ENCODE measurements around the gene YEATS4. TPM values are rescaled to one million over a fixed set of nuclear protein-coding genes. Genes with fewer than 3 reads are reported as not detected.

The YEATS4 gene
- total RNA-seq, 1 experiment from 2014 or later, result 42.6 TPM

DNA sequence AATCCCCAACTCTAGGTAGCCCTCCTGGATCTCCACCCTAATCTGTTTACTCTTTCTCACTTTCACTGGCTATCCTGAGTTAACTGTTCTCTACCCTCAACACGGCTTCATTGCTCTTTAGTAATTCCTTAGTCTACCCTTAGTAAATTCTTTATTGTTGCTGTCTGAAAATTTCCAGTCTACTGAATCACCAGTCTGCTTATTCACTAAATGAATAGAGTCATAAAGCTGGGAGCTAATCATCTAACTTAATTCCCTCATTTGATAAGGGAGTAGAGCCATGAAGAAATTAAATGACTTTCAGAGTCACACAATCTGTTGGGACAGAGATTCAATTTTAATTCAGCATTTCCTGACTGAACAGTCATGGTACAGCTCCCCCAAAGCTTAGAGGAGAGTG, 36.5 kb downstream of the YEATS4 start:
- no peaks in the 10 kb centered on the region for H3K4me1 Mint-ChIP-seq (ENCODE audit: low read depth, unreplicated experiment)
- intact Hi-C loops (cut with micrococcal nuclease; ENCODE audit: unreplicated experiment), result no loop called here
- peaks cover 24% of the 10 kb centered on the region for H3K36me3 Mint-ChIP-seq (ENCODE audit: insufficient read depth, unreplicated experiment)
- no peaks in the 10 kb centered on the region for H3K27me3 Mint-ChIP-seq (ENCODE audit: insufficient read depth, unreplicated experiment)
- Histone ChIP-seq H3K4me1 (no peaks in the 10 kb centered on the region), H3K36me3 (ENCODE audit: control insufficient read depth, insufficient read depth, low read length) (no peaks in the 10 kb centered on the region; the same call in 1 of the 2 replicates), H3K9me3 (peaks cover 11% of the 10 kb centered on the region), H3K27me3 (replicated peaks; ENCODE audit: control insufficient read depth, insufficient read depth, low read length) (no peaks in the 10 kb centered on the region), H3K4me3 (ENCODE audit: low read depth, low read length) (no peak overlapping the region)
- peaks cover 24% of the 10 kb centered on the region for H3K9me3 Mint-ChIP-seq (ENCODE audit: unreplicated experiment)
- no peak for DNase-seq
- BruUV-seq (replicated peaks), result no TSS peak
- H3K4me3 Mint-ChIP-seq (ENCODE audit: unreplicated experiment), result no peak overlapping the region
- H3K27ac Mint-ChIP-seq (ENCODE audit: unreplicated experiment), result no peak overlapping the region
- TF ChIP-seq, protein P1, sequence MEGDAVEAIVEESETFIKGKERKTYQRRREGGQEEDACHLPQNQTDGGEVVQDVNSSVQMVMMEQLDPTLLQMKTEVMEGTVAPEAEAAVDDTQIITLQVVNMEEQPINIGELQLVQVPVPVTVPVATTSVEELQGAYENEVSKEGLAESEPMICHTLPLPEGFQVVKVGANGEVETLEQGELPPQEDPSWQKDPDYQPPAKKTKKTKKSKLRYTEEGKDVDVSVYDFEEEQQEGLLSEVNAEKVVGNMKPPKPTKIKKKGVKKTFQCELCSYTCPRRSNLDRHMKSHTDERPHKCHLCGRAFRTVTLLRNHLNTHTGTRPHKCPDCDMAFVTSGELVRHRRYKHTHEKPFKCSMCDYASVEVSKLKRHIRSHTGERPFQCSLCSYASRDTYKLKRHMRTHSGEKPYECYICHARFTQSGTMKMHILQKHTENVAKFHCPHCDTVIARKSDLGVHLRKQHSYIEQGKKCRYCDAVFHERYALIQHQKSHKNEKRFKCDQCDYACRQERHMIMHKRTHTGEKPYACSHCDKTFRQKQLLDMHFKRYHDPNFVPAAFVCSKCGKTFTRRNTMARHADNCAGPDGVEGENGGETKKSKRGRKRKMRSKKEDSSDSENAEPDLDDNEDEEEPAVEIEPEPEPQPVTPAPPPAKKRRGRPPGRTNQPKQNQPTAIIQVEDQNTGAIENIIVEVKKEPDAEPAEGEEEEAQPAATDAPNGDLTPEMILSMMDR (IDR thresholded peaks at IDR 0.05; ENCODE audit: insufficient read depth in 1 of 2, low read depth in 1 of 2, low read length in 1 of 2, severe bottlenecking in 1 of 2, unreplicated experiment in 1 of 2), result no peak
- POLR2A ChIA-PET, result no interaction called here
- CTCF ChIA-PET, result no interaction called here

GRCh38 chr12:69396963-69397362, 37.4 kb downstream of the YEATS4 start:
- no peaks in the 10 kb centered on the region for H3K4me1 ChIP-seq
- Mint-ChIP-seq H3K4me3 (ENCODE audit: unreplicated experiment) (no peak overlapping the region), H3K9me3 (ENCODE audit: unreplicated experiment) (peaks cover 24% of the 10 kb centered on the region), H3K4me1 (ENCODE audit: low read depth, unreplicated experiment) (no peaks in the 10 kb centered on the region), H3K36me3 (ENCODE audit: insufficient read depth, unreplicated experiment) (peaks cover 16% of the 10 kb centered on the region), H3K27ac (ENCODE audit: unreplicated experiment) (no peak overlapping the region), H3K27me3 (ENCODE audit: insufficient read depth, unreplicated experiment) (no peaks in the 10 kb centered on the region)
- no peaks in the 10 kb centered on the region for H3K27me3 ChIP-seq (replicated peaks; ENCODE audit: control insufficient read depth, insufficient read depth, low read length)
- H3K4me3 ChIP-seq (ENCODE audit: low read depth, low read length), result no peak overlapping the region
- ChIA-PET CTCF (no interaction called here), POLR2A (no interaction called here)
- BruUV-seq (replicated peaks), result no TSS peak
- H3K9me3 ChIP-seq, result peaks cover 11% of the 10 kb centered on the region
- H3K36me3 ChIP-seq (ENCODE audit: control insufficient read depth, insufficient read depth, low read length), result no peaks in the 10 kb centered on the region; the same call in 1 of the 2 replicates
- TF ChIP-seq, protein P1 (IDR thresholded peaks at IDR 0.05; ENCODE audit: insufficient read depth in 1 of 2, low read depth in 1 of 2, low read length in 1 of 2, severe bottlenecking in 1 of 2, unreplicated experiment in 1 of 2), result no peak
- intact Hi-C loops (cut with micrococcal nuclease; ENCODE audit: unreplicated experiment), result no loop called here
- DNase-seq, result no peak

DNA sequence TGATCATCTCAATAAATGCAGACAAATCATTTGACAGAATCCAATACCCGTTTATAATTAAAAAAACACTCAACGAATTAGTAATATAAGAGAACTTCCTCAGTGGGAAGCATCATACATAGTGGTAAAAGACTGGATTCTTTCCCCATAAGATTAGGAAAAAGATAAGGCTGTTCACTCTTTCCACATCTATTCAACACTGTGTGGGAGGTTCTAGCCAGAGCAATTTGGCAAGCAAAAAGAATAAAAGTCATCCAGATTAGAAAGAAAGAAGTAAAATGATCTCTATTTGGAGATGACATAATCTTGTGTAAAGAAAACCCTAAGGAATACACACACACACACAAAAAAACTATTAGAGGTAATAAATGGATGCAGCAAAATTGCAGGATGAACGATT, 38.4 kb downstream of the YEATS4 start:
- no peaks in the 10 kb centered on the region for H3K27me3 Mint-ChIP-seq (ENCODE audit: insufficient read depth, unreplicated experiment)
- TF ChIP-seq, protein P1 (IDR thresholded peaks at IDR 0.05; ENCODE audit: insufficient read depth in 1 of 2, low read depth in 1 of 2, low read length in 1 of 2, severe bottlenecking in 1 of 2, unreplicated experiment in 1 of 2), result no peak
- intact Hi-C loops (cut with micrococcal nuclease; ENCODE audit: unreplicated experiment), result no loop called here

More for the DNA sequence above, 38.4 kb downstream of the YEATS4 start:
- no peak for DNase-seq
- Histone ChIP-seq H3K4me1 (no peaks in the 10 kb centered on the region), H3K27me3 (replicated peaks; ENCODE audit: control insufficient read depth, insufficient read depth, low read length) (no peaks in the 10 kb centered on the region), H3K36me3 (ENCODE audit: control insufficient read depth, insufficient read depth, low read length) (no peaks in the 10 kb centered on the region; the same call in 1 of the 2 replicates), H3K4me3 (ENCODE audit: low read depth, low read length) (no peak overlapping the region), H3K9me3 (peaks cover 11% of the 10 kb centered on the region)
- ChIA-PET POLR2A (no interaction called here), CTCF (no interaction called here)
- Mint-ChIP-seq H3K36me3 (ENCODE audit: insufficient read depth, unreplicated experiment) (peaks cover 12% of the 10 kb centered on the region), H3K4me3 (ENCODE audit: unreplicated experiment) (no peak overlapping the region), H3K4me1 (ENCODE audit: low read depth, unreplicated experiment) (no peaks in the 10 kb centered on the region), H3K27ac (ENCODE audit: unreplicated experiment) (no peak overlapping the region), H3K9me3 (ENCODE audit: unreplicated experiment) (peaks cover 24% of the 10 kb centered on the region)
- BruUV-seq (replicated peaks), result no TSS peak

Measured in Caco-2 (cell line).